K562 (cell line): ENCODE data around the gene TBXAS1.

ENCODE experiments used
- POLR2A ChIP-seq: fragments of 450-650 bp; conservative IDR thresholded peaks from 2 replicates; pipeline ENCODE4 v1.6.1; 2016
- POLR2AphosphoS5 ChIP-seq: IDR thresholded peaks from 2 replicates; pipeline ENCODE4 v1.6.1; 2011; ENCODE audit warnings: mild to moderate bottlenecking, low read depth, low read length, moderate library complexity; ENCODE audit not compliant: control insufficient read depth, insufficient read depth
- RBM15 ChIP-seq: fragments of 200-400 bp; formaldehyde crosslinking; IDR thresholded peaks from 2 replicates; pipeline ENCODE4 v1.6.1; 2018; ENCODE audit warnings: mild to moderate bottlenecking, low read length, moderate library complexity; ENCODE audit not compliant: insufficient read depth
- TF ChIP-seq, protein P1 (sequence below): fragments of 450-650 bp; IDR thresholded peaks from 2 replicates; pipeline ENCODE4 v1.6.1; 2017; ENCODE audit warnings: antibody characterized with exemption, mild to moderate bottlenecking

GRCh38 chr7:139946533-139946932 lies 117.5 kb downstream of the TBXAS1 start:
- TF ChIP-seq, protein P1, sequence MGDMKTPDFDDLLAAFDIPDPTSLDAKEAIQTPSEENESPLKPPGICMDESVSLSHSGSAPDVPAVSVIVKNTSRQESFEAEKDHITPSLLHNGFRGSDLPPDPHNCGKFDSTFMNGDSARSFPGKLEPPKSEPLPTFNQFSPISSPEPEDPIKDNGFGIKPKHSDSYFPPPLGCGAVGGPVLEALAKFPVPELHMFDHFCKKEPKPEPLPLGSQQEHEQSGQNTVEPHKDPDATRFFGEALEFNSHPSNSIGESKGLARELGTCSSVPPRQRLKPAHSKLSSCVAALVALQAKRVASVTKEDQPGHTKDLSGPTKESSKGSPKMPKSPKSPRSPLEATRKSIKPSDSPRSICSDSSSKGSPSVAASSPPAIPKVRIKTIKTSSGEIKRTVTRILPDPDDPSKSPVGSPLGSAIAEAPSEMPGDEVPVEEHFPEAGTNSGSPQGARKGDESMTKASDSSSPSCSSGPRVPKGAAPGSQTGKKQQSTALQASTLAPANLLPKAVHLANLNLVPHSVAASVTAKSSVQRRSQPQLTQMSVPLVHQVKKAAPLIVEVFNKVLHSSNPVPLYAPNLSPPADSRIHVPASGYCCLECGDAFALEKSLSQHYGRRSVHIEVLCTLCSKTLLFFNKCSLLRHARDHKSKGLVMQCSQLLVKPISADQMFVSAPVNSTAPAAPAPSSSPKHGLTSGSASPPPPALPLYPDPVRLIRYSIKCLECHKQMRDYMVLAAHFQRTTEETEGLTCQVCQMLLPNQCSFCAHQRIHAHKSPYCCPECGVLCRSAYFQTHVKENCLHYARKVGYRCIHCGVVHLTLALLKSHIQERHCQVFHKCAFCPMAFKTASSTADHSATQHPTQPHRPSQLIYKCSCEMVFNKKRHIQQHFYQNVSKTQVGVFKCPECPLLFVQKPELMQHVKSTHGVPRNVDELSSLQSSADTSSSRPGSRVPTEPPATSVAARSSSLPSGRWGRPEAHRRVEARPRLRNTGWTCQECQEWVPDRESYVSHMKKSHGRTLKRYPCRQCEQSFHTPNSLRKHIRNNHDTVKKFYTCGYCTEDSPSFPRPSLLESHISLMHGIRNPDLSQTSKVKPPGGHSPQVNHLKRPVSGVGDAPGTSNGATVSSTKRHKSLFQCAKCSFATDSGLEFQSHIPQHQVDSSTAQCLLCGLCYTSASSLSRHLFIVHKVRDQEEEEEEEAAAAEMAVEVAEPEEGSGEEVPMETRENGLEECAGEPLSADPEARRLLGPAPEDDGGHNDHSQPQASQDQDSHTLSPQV = no peak
- TF ChIP-seq POLR2AphosphoS5 = no peak
- no peak for TF ChIP-seq RBM15
- TF ChIP-seq POLR2A = no peak
